Measurements from ENCODE around the gene CDIP1. TPM values are rescaled to one million over a fixed set of nuclear protein-coding genes. Genes with fewer than 3 reads are reported as not detected.

CDIP1 gene
- total RNA-seq, 2 donors from 2014 or later, result 24.5 to 31.2 TPM

DNA sequence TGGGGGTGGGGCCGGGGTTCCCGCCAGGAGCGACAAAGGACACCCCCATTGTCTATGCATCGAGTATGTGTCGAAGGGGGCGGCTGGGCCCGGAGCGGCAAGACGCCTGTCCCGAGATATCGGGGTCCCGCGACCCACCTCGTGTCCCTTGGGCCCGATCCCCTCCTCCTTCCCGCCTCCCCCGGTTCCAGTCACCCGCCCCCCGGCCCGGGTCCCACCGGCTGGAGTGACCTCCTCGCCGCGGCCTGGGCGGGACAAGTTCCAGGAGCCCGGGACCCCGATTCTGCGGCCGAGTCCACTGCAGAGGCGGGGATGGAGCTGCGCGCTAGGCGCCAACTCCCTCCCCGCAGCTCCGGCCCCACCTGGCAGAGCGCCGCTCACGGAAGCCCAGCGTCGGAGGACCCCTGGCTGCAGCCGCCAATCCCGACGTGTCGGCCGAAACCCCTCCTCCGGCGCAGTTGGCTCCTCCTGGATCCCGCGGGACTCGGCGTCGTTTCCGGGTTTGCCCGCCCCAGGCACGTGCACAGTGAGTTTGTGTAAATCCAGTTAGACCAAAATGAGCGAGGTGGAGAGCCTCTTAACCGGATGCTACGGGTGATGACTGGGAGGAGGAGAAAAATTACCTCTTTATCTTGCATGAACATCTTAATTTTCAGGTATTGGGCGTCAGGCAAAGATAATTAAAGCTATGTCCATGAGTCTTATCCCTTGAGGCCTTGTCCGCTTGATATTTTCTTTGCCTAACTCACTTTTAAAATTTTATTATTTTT, 64.2 kb downstream of the CDIP1 start, which contains the start of gene NMRAL1:
NMRAL1 (minus strand) TSS at position 434 of the 770 bp plus-strand sequence. CDS start 493 bp downstream, outside the sequence.
- peaks cover 24% of the 10 kb centered on the region for H3K4me1 Mint-ChIP-seq
- peak; percentile 56 for ATAC-seq (replicated peaks)

DNA sequence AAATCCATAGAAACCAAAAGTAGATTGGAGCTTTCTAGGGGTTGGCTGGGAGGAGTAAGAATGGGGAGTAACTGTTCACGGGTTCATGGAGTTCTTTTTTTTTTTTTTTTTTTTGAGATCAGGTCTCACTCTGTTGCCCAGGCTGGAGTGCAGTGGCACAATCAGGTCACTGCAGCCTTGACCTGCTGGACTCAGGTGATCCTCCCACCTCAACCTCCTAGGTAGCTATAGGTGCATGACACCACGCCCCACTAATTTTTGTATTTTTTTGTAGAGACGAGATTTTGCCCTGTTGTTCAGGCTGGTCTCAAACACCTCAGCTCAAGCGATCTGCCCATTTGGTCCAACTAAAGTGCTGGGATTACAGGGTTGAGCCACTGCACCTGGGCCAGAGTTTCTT, 65.7 kb downstream of the CDIP1 start:
- peak overlapping the region; percentile 83 for H3K4me3 Mint-ChIP-seq

More for the DNA sequence above, 64.2 kb downstream of the CDIP1 start, which contains the start of gene NMRAL1:
- no peaks in the 10 kb centered on the region for H3K9me3 Mint-ChIP-seq
- peak within 1 kb of the TSS; percentile 91 for H3K27ac Mint-ChIP-seq
- H3K27me3 Mint-ChIP-seq, result no peaks in the 10 kb centered on the region
- peaks cover 58% of the 10 kb centered on the region for H3K36me3 Mint-ChIP-seq (ENCODE audit: low read depth)
- peak within 1 kb of the TSS; percentile 83 for H3K4me3 Mint-ChIP-seq

DNA sequence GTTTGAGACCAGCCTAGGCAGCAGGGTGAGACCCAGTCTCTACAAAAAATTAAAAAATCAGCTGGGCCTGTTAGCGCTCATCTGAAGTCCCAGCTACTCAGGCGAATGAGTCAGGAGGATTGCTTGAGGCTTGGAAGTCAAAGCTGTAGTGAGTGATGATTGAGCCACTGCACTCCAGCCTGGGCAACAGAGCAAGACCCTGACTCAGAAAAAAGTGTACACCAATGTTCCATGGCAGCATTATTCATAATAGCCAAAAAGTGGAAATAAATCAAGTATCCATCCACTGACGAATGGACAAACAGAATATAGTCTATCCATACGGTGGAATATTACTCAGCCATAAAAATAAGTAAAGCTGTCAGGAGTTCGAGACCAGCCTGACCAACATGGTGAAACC, 66.7 kb downstream of the CDIP1 start:
- Mint-ChIP-seq H3K36me3 (ENCODE audit: low read depth) (peaks cover 66% of the 10 kb centered on the region), H3K9me3 (no peaks in the 10 kb centered on the region), H3K27ac (no peak overlapping the region), H3K4me1 (peaks cover 16% of the 10 kb centered on the region), H3K27me3 (no peaks in the 10 kb centered on the region), H3K4me3 (peak overlapping the region; percentile 83)
- no peak for ATAC-seq (replicated peaks)

More for the DNA sequence above, 65.7 kb downstream of the CDIP1 start:
- ATAC-seq (replicated peaks), result no peak
- Mint-ChIP-seq H3K27me3 (no peaks in the 10 kb centered on the region), H3K9me3 (no peaks in the 10 kb centered on the region), H3K36me3 (ENCODE audit: low read depth) (peaks cover 62% of the 10 kb centered on the region), H3K27ac (peak overlapping the region; percentile 52), H3K4me1 (peaks cover 15% of the 10 kb centered on the region)

- H3K27ac Mint-ChIP-seq, result no peak overlapping the region
- H3K36me3 Mint-ChIP-seq (ENCODE audit: low read depth), result peaks cover 88% of the 10 kb centered on the region
- ATAC-seq (replicated peaks), result no peak
- peaks cover 10% of the 10 kb centered on the region for H3K4me1 Mint-ChIP-seq
- no peak overlapping the region for H3K4me3 Mint-ChIP-seq
- H3K9me3 Mint-ChIP-seq, result no peaks in the 10 kb centered on the region
- H3K27me3 Mint-ChIP-seq, result no peaks in the 10 kb centered on the region
Observed at GRCh38 chr16:4468972-4469371, 69.6 kb downstream of the CDIP1 start.

- Mint-ChIP-seq H3K27ac (no peak overlapping the region), H3K4me1 (peaks cover 4% of the 10 kb centered on the region), H3K27me3 (no peaks in the 10 kb centered on the region), H3K4me3 (no peak overlapping the region), H3K36me3 (ENCODE audit: low read depth) (peaks cover 88% of the 10 kb centered on the region), H3K9me3 (no peaks in the 10 kb centered on the region)
- no peak for ATAC-seq (replicated peaks)
Observed at GRCh38 chr16:4467916-4468315, 70.7 kb downstream of the CDIP1 start.

GRCh38 chr16:4465977-4466779, 72.4 kb downstream of the CDIP1 start:
- Mint-ChIP-seq H3K4me1 (peaks cover 4% of the 10 kb centered on the region), H3K27ac (peak overlapping the region; percentile 88), H3K9me3 (no peaks in the 10 kb centered on the region), H3K36me3 (ENCODE audit: low read depth) (peaks cover 78% of the 10 kb centered on the region), H3K4me3 (peak overlapping the region; percentile 76), H3K27me3 (no peaks in the 10 kb centered on the region)
- ATAC-seq (replicated peaks), result peak; percentile 99

- Mint-ChIP-seq H3K9me3 (no peaks in the 10 kb centered on the region), H3K4me3 (no peak overlapping the region), H3K27me3 (no peaks in the 10 kb centered on the region), H3K27ac (peak overlapping the region; percentile 59), H3K36me3 (ENCODE audit: low read depth) (peaks cover 82% of the 10 kb centered on the region), H3K4me1 (peaks cover 11% of the 10 kb centered on the region)
- ATAC-seq (replicated peaks), result no peak
Observed at GRCh38 chr16:4463522-4464163, 74.9 kb downstream of the CDIP1 start.

GRCh38 chr16:4461250-4462085, 77.1 kb downstream of the CDIP1 start:
- no peak for ATAC-seq (replicated peaks)
- Mint-ChIP-seq H3K4me3 (no peak overlapping the region), H3K27ac (no peak overlapping the region), H3K36me3 (ENCODE audit: low read depth) (peaks cover 80% of the 10 kb centered on the region), H3K4me1 (peaks cover 12% of the 10 kb centered on the region), H3K9me3 (no peaks in the 10 kb centered on the region), H3K27me3 (no peaks in the 10 kb centered on the region)

- peaks cover 80% of the 10 kb centered on the region for H3K36me3 Mint-ChIP-seq (ENCODE audit: low read depth)
- no peak for ATAC-seq (replicated peaks)
- no peaks in the 10 kb centered on the region for H3K9me3 Mint-ChIP-seq
- peaks cover 12% of the 10 kb centered on the region for H3K4me1 Mint-ChIP-seq
- no peak overlapping the region for H3K27ac Mint-ChIP-seq
- H3K4me3 Mint-ChIP-seq, result no peak overlapping the region
- H3K27me3 Mint-ChIP-seq, result no peaks in the 10 kb centered on the region
Observed at GRCh38 chr16:4460936-4461249, 77.7 kb downstream of the CDIP1 start.

Other genes starting within 250 kb of the CDIP1 start
- 1 to 10 TPM in 1 of 2 donors, under 1 TPM in 1; 0.37 to 1.6 TPM for gene GLIS2, start 222.7 kb downstream of the CDIP1 start, total RNA-seq
- gene PAM16, start 187.5 kb downstream of the CDIP1 start, total RNA-seq, result 10 to 100 TPM; 40.4 to 74.7 TPM
- under 1 TPM; 0.11 to 0.29 TPM for gene VASN, start 166.9 kb downstream of the CDIP1 start, total RNA-seq
- 100 to 1,000 TPM in 1 of 2 donors, 10 to 100 TPM in 1; 82.6 to 114 TPM for gene CORO7, start 122.2 kb downstream of the CDIP1 start, total RNA-seq
- 10 to 100 TPM; 50.3 to 81.1 TPM for gene DNAJA3, start 112.9 kb downstream of the CDIP1 start, total RNA-seq
- 10 to 100 TPM; 56.5 to 63.2 TPM for gene NMRAL1, start 64.1 kb downstream of the CDIP1 start, total RNA-seq
- 10 to 100 TPM; 60.0 to 92.1 TPM for gene HMOX2, start 62.4 kb downstream of the CDIP1 start, total RNA-seq
- not detected for gene C16orf96, start 17.6 kb upstream of the CDIP1 start, total RNA-seq
- gene UBALD1, start 76.1 kb upstream of the CDIP1 start, total RNA-seq, result 10 to 100 TPM; 16.6 to 24.5 TPM
- 10 to 100 TPM; 63.5 to 66.3 TPM for gene MGRN1, start 86.1 kb upstream of the CDIP1 start, total RNA-seq
- 10 to 100 TPM; 16.8 to 28.7 TPM for gene NUDT16L1, start 154.8 kb upstream of the CDIP1 start, total RNA-seq
- gene ANKS3, start 195.5 kb upstream of the CDIP1 start, total RNA-seq, result 10 to 100 TPM; 14.0 to 15.7 TPM
- not detected for gene DNAAF8, start 195.8 kb upstream of the CDIP1 start, total RNA-seq
- 10 to 100 TPM in 1 of 2 donors, 1 to 10 TPM in 1; 9.7 to 12.5 TPM for gene ZNF500, start 228.4 kb upstream of the CDIP1 start, total RNA-seq
- not detected for gene SEPTIN12, start 249.6 kb upstream of the CDIP1 start, total RNA-seq

Data from activated T-helper 17 cell treated with anti-CD3 and anti-CD28 coated beads, Interleukin-2, amount 50 U/mL, for 72 hours (primary cell).